ENCODE data around the gene RAD50.

Gene RAD50

DNA sequence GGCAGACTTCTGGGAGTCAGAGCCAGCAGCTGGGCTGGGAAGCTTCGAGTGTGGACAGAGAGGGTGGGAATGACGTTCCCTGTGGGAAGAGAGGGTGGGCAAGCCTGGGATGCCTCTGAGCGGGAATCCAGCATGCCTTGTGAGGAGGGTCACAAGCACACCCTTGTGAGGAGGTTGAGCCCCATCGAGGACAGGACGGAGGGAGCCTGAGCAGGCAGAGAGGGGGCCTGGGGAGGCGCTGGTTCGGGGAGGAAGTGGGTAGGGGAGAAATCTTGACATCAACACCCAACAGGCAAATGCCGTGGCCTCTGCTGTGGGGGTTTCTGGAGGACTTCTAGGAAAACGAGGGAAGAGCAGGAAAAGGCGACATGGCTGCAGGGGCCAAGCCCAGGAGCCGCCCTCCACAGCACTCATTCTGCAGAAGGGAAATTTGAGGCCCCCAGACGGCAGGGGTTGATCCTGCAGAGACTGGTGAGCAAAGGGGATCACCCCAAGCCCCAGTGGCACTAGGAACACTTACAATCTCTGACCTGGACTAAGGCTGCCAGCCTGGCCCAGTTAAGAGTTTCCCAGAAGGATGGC, 100.1 kb downstream of the RAD50 start:
- no peaks in the 10 kb centered on the region for H3K36me3 ChIP-seq
- no peak overlapping the region for H3K4me3 ChIP-seq (ENCODE audit: low read depth in 1 of 2, low read length in 1 of 2)
- peaks cover 69% of the 10 kb centered on the region for H3K27me3 ChIP-seq
- TF ChIP-seq, protein P1, sequence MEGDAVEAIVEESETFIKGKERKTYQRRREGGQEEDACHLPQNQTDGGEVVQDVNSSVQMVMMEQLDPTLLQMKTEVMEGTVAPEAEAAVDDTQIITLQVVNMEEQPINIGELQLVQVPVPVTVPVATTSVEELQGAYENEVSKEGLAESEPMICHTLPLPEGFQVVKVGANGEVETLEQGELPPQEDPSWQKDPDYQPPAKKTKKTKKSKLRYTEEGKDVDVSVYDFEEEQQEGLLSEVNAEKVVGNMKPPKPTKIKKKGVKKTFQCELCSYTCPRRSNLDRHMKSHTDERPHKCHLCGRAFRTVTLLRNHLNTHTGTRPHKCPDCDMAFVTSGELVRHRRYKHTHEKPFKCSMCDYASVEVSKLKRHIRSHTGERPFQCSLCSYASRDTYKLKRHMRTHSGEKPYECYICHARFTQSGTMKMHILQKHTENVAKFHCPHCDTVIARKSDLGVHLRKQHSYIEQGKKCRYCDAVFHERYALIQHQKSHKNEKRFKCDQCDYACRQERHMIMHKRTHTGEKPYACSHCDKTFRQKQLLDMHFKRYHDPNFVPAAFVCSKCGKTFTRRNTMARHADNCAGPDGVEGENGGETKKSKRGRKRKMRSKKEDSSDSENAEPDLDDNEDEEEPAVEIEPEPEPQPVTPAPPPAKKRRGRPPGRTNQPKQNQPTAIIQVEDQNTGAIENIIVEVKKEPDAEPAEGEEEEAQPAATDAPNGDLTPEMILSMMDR (IDR thresholded peaks at IDR 0.05) = no peak
- peaks cover 0 to 4% of the 10 kb centered on the region in 2 experiments for H3K4me1 ChIP-seq (ENCODE audit: control insufficient read depth in 1 of 2, insufficient read depth in 1 of 2, low read depth in 1 of 2, low read length in 1 of 2)
- H3K27ac ChIP-seq = no peak overlapping the region
- H3K9me3 ChIP-seq = no peaks in the 10 kb centered on the region

- H3K4me1 ChIP-seq (ENCODE audit: control insufficient read depth in 1 of 2, insufficient read depth in 1 of 2, low read depth in 1 of 2, low read length in 1 of 2) = peaks cover 0 to 4% of the 10 kb centered on the region in 2 experiments
- H3K27me3 ChIP-seq = peaks cover 59% of the 10 kb centered on the region
- no peak within 1 kb of the TSS for H3K4me3 ChIP-seq (ENCODE audit: low read depth in 1 of 2, low read length in 1 of 2)
- TF ChIP-seq, protein P1 (IDR thresholded peaks at IDR 0.05) = no peak
- H3K9me3 ChIP-seq = no peaks in the 10 kb centered on the region
- H3K36me3 ChIP-seq = no peaks in the 10 kb centered on the region
- H3K27ac ChIP-seq = no peak within 1 kb of the TSS
These were observed 101.1 kb downstream of the RAD50 start, which contains the start of gene IL13 for GRCh38 chr5:132657676-132658380. Gene IL13, plus strand, starts transcription at chr5:132658173. Its CDS starts 14 bp downstream, at chr5:132658187.

GRCh38 chr5:132658381-132659302, 101.9 kb downstream of the RAD50 start:
- no peak overlapping the region for H3K27ac ChIP-seq
- H3K9me3 ChIP-seq = no peaks in the 10 kb centered on the region
- TF ChIP-seq, protein P1 (IDR thresholded peaks at IDR 0.05) = no peak
- H3K4me1 ChIP-seq (ENCODE audit: control insufficient read depth in 1 of 2, insufficient read depth in 1 of 2, low read depth in 1 of 2, low read length in 1 of 2) = peaks cover 0 to 4% of the 10 kb centered on the region in 2 experiments
- no peak overlapping the region for H3K4me3 ChIP-seq (ENCODE audit: low read depth in 1 of 2, low read length in 1 of 2)
- no peaks in the 10 kb centered on the region for H3K36me3 ChIP-seq
- H3K27me3 ChIP-seq = peaks cover 51% of the 10 kb centered on the region

GRCh38 chr5:132659598-132660493, 103.1 kb downstream of the RAD50 start:
- Histone ChIP-seq H3K9me3 (no peaks in the 10 kb centered on the region), H3K4me1 (ENCODE audit: control insufficient read depth in 1 of 2, insufficient read depth in 1 of 2, low read depth in 1 of 2, low read length in 1 of 2) (peaks cover 0 to 4% of the 10 kb centered on the region in 2 experiments), H3K4me3 (ENCODE audit: low read depth in 1 of 2, low read length in 1 of 2) (no peak overlapping the region), H3K36me3 (no peaks in the 10 kb centered on the region), H3K27ac (no peak overlapping the region), H3K27me3 (peaks cover 39% of the 10 kb centered on the region)
- TF ChIP-seq, protein P1 (IDR thresholded peaks at IDR 0.05) = no peak

Data from neutrophil (primary cell).